ENCODE measurements around the gene GNB1L.
A peak's percentile ranks its signal among the peaks of the same experiment; 100 is the strongest.

The GNB1L gene

GRCh38 chr22:19740586-19740985 is 114.1 kb downstream of the GNB1L start:
- H3K9me3 ChIP-seq (ENCODE audit: insufficient read depth, low read depth, low read length), result peaks cover 2% of the 10 kb centered on the region
- H2BK5ac ChIP-seq (ENCODE audit: low read depth, low read length, poor library complexity), result no peak overlapping the region
- H3K14ac ChIP-seq (ENCODE audit: low read length), result no peak overlapping the region
- H3K4me3 ChIP-seq (ENCODE audit: low read depth, low read length), result no peak overlapping the region
- H4K91ac ChIP-seq (ENCODE audit: low read depth, low read length), result no peak overlapping the region
- H3K4ac ChIP-seq (ENCODE audit: low read depth, low read length), result no peak overlapping the region
- H3K79me1 ChIP-seq (ENCODE audit: low read length), result peaks cover 3% of the 10 kb centered on the region
- no peaks in the 10 kb centered on the region for H3K27me3 ChIP-seq (ENCODE audit: insufficient read depth, low read length)
- H3K23ac ChIP-seq (ENCODE audit: low read length), result no peak overlapping the region
- no CpG with 5 or more reads among the region's 15 CpGs for WGBS (ENCODE audit: extremely low coverage, insufficient coverage, insufficient read length)
- no peak overlapping the region for H2BK120ac ChIP-seq (ENCODE audit: insufficient read depth, low read length, poor library complexity)
- no peak for DNase-seq
- H2AFZ ChIP-seq (ENCODE audit: insufficient read depth, low read length, poor library complexity), result no peak overlapping the region
- H3K9ac ChIP-seq (ENCODE audit: low read length), result no peak overlapping the region
- no peak overlapping the region for H4K8ac ChIP-seq (ENCODE audit: low read depth, low read length)
- H3K4me2 ChIP-seq (ENCODE audit: low read length), result no peak overlapping the region
- H2BK12ac ChIP-seq (ENCODE audit: low read length), result no peak overlapping the region
- H3K27ac ChIP-seq (ENCODE audit: low read depth, low read length), result no peak overlapping the region
- no peaks in the 10 kb centered on the region for H3K79me2 ChIP-seq (ENCODE audit: control insufficient read depth, insufficient read depth, low read length, poor library complexity)
- H2AK5ac ChIP-seq (ENCODE audit: low read length), result no peak overlapping the region
- H3K18ac ChIP-seq (ENCODE audit: low read length), result no peak overlapping the region
- H3K36me3 ChIP-seq (ENCODE audit: control insufficient read depth in 1 of 2, insufficient read depth in 2 of 2, low read length in 2 of 2), result no peaks in the 10 kb centered on the region
- no peak overlapping the region for H4K12ac ChIP-seq (ENCODE audit: low read depth, low read length)
- peaks cover 0 to 3% of the 10 kb centered on the region in 2 experiments for H3K4me1 ChIP-seq (ENCODE audit: control insufficient read depth in 1 of 2, insufficient read depth in 2 of 2, low read length in 2 of 2)

- WGBS (ENCODE audit: extremely low coverage, insufficient coverage, insufficient read length), result no CpG with 5 or more reads among the region's 7 CpGs
- no peak overlapping the region for H3K4me2 ChIP-seq (ENCODE audit: low read length)
- no peak overlapping the region for H3K4ac ChIP-seq (ENCODE audit: low read depth, low read length)
- no peaks in the 10 kb centered on the region for H3K4me1 ChIP-seq (ENCODE audit: control insufficient read depth in 1 of 2, insufficient read depth in 2 of 2, low read length in 2 of 2)
- no peak overlapping the region for H3K4me3 ChIP-seq (ENCODE audit: low read depth, low read length)
- no peak overlapping the region for H4K8ac ChIP-seq (ENCODE audit: low read depth, low read length)
- H3K79me2 ChIP-seq (ENCODE audit: control insufficient read depth, insufficient read depth, low read length, poor library complexity), result no peaks in the 10 kb centered on the region
- DNase-seq, result no peak
- no peak overlapping the region for H2AK5ac ChIP-seq (ENCODE audit: low read length)
- no peak overlapping the region for H2BK12ac ChIP-seq (ENCODE audit: low read length)
- no peak overlapping the region for H4K12ac ChIP-seq (ENCODE audit: low read depth, low read length)
- no peak overlapping the region for H3K27ac ChIP-seq (ENCODE audit: low read depth, low read length)
- H4K91ac ChIP-seq (ENCODE audit: low read depth, low read length), result no peak overlapping the region
- no peak overlapping the region for H2BK5ac ChIP-seq (ENCODE audit: low read depth, low read length, poor library complexity)
- peaks cover 3% of the 10 kb centered on the region for H3K9me3 ChIP-seq (ENCODE audit: insufficient read depth, low read depth, low read length)
- H3K27me3 ChIP-seq (ENCODE audit: insufficient read depth, low read length), result no peaks in the 10 kb centered on the region
- no peak overlapping the region for H2AFZ ChIP-seq (ENCODE audit: insufficient read depth, low read length, poor library complexity)
- H3K79me1 ChIP-seq (ENCODE audit: low read length), result peaks cover under 1% of the 10 kb centered on the region
- no peak overlapping the region for H3K23ac ChIP-seq (ENCODE audit: low read length)
- H3K36me3 ChIP-seq (ENCODE audit: control insufficient read depth in 1 of 2, insufficient read depth in 2 of 2, low read length in 2 of 2), result no peaks in the 10 kb centered on the region
- H3K18ac ChIP-seq (ENCODE audit: low read length), result no peak overlapping the region
- no peak overlapping the region for H3K14ac ChIP-seq (ENCODE audit: low read length)
- no peak overlapping the region for H2BK120ac ChIP-seq (ENCODE audit: insufficient read depth, low read length, poor library complexity)
- no peak overlapping the region for H3K9ac ChIP-seq (ENCODE audit: low read length)
These were observed 114.7 kb downstream of the GNB1L start for GRCh38 chr22:19739911-19740449.

- no CpG with 5 or more reads among the region's 16 CpGs for WGBS (ENCODE audit: extremely low coverage, insufficient coverage, insufficient read length)
These were observed 115.2 kb downstream of the GNB1L start for GRCh38 chr22:19739448-19739895.

GRCh38 chr22:19738664-19739447 is 115.8 kb downstream of the GNB1L start:
- no peak for DNase-seq
- no peak overlapping the region for H3K23ac ChIP-seq (ENCODE audit: low read length)
- no peak overlapping the region for H2BK5ac ChIP-seq (ENCODE audit: low read depth, low read length, poor library complexity)
- H2BK12ac ChIP-seq (ENCODE audit: low read length), result no peak overlapping the region
- no peak overlapping the region for H3K14ac ChIP-seq (ENCODE audit: low read length)
- H3K4ac ChIP-seq (ENCODE audit: low read depth, low read length), result no peak overlapping the region
- H3K36me3 ChIP-seq (ENCODE audit: control insufficient read depth in 1 of 2, insufficient read depth in 2 of 2, low read length in 2 of 2), result no peaks in the 10 kb centered on the region
- H3K4me3 ChIP-seq (ENCODE audit: low read depth, low read length), result peak overlapping the region; percentile 18
- H3K79me1 ChIP-seq (ENCODE audit: low read length), result no peaks in the 10 kb centered on the region
- no peak overlapping the region for H2AFZ ChIP-seq (ENCODE audit: insufficient read depth, low read length, poor library complexity)
- peaks cover 6% of the 10 kb centered on the region for H3K9me3 ChIP-seq (ENCODE audit: insufficient read depth, low read depth, low read length)
- H4K12ac ChIP-seq (ENCODE audit: low read depth, low read length), result no peak overlapping the region
- H3K4me1 ChIP-seq (ENCODE audit: control insufficient read depth in 1 of 2, insufficient read depth in 2 of 2, low read length in 2 of 2), result no peaks in the 10 kb centered on the region
- no peak overlapping the region for H3K9ac ChIP-seq (ENCODE audit: low read length)
- H2BK120ac ChIP-seq (ENCODE audit: insufficient read depth, low read length, poor library complexity), result no peak overlapping the region
- no peak overlapping the region for H4K8ac ChIP-seq (ENCODE audit: low read depth, low read length)
- no peaks in the 10 kb centered on the region for H3K79me2 ChIP-seq (ENCODE audit: control insufficient read depth, insufficient read depth, low read length, poor library complexity)
- no CpG with 5 or more reads among the region's 31 CpGs for WGBS (ENCODE audit: extremely low coverage, insufficient coverage, insufficient read length)
- no peak overlapping the region for H3K27ac ChIP-seq (ENCODE audit: low read depth, low read length)
- no peak overlapping the region for H3K18ac ChIP-seq (ENCODE audit: low read length)
- no peak overlapping the region for H3K4me2 ChIP-seq (ENCODE audit: low read length)
- H3K27me3 ChIP-seq (ENCODE audit: insufficient read depth, low read length), result no peaks in the 10 kb centered on the region
- H2AK5ac ChIP-seq (ENCODE audit: low read length), result no peak overlapping the region
- H4K91ac ChIP-seq (ENCODE audit: low read depth, low read length), result no peak overlapping the region

More at GRCh38 chr22:19739448-19739895, 115.2 kb downstream of the GNB1L start:
- no peak overlapping the region for H4K91ac ChIP-seq (ENCODE audit: low read depth, low read length)
- H2BK12ac ChIP-seq (ENCODE audit: low read length), result no peak overlapping the region
- no peaks in the 10 kb centered on the region for H3K27me3 ChIP-seq (ENCODE audit: insufficient read depth, low read length)
- H3K79me2 ChIP-seq (ENCODE audit: control insufficient read depth, insufficient read depth, low read length, poor library complexity), result no peaks in the 10 kb centered on the region
- no peak overlapping the region for H3K18ac ChIP-seq (ENCODE audit: low read length)
- no peak overlapping the region for H4K8ac ChIP-seq (ENCODE audit: low read depth, low read length)
- no peak overlapping the region for H3K4me2 ChIP-seq (ENCODE audit: low read length)
- H3K79me1 ChIP-seq (ENCODE audit: low read length), result no peaks in the 10 kb centered on the region
- no peak overlapping the region for H2AK5ac ChIP-seq (ENCODE audit: low read length)
- H3K4me1 ChIP-seq (ENCODE audit: control insufficient read depth in 1 of 2, insufficient read depth in 2 of 2, low read length in 2 of 2), result no peaks in the 10 kb centered on the region
- H2BK5ac ChIP-seq (ENCODE audit: low read depth, low read length, poor library complexity), result no peak overlapping the region
- no peak overlapping the region for H3K4me3 ChIP-seq (ENCODE audit: low read depth, low read length)
- no peak overlapping the region for H2AFZ ChIP-seq (ENCODE audit: insufficient read depth, low read length, poor library complexity)
- no peaks in the 10 kb centered on the region for H3K36me3 ChIP-seq (ENCODE audit: control insufficient read depth in 1 of 2, insufficient read depth in 2 of 2, low read length in 2 of 2)
- H3K27ac ChIP-seq (ENCODE audit: low read depth, low read length), result no peak overlapping the region
- H3K9me3 ChIP-seq (ENCODE audit: insufficient read depth, low read depth, low read length), result peaks cover 4% of the 10 kb centered on the region
- no peak overlapping the region for H3K4ac ChIP-seq (ENCODE audit: low read depth, low read length)
- H3K23ac ChIP-seq (ENCODE audit: low read length), result no peak overlapping the region
- DNase-seq, result no peak
- H3K14ac ChIP-seq (ENCODE audit: low read length), result no peak overlapping the region
- no peak overlapping the region for H2BK120ac ChIP-seq (ENCODE audit: insufficient read depth, low read length, poor library complexity)
- no peak overlapping the region for H3K9ac ChIP-seq (ENCODE audit: low read length)
- H4K12ac ChIP-seq (ENCODE audit: low read depth, low read length), result no peak overlapping the region

Measured in trophoblast cell (in vitro differentiated cells and primary cell).